Loucy (cell line): ENCODE results near the gene MT2A.

ENCODE experiments used
- H2AFZ ChIP-seq: fragments of 200-600 bp; sonication (generic); 2 replicates; pipeline ENCODE4 v1.6.0; 2016; ENCODE audit warnings: antibody characterized with exemption, mild to moderate bottlenecking, low read length, moderate library complexity
- H3F3A ChIP-seq: fragments of 200-600 bp; 2 replicates; pipeline ENCODE4 v1.6.0; 2016; ENCODE audit warnings: antibody characterized with exemption, low read depth, mild to moderate bottlenecking
- H3K27me3 ChIP-seq: fragments of 200-600 bp; sonication (generic); 2 replicates; pipeline ENCODE4 v1.6.1; 2014; ENCODE audit warnings: low read length, mild to moderate bottlenecking; ENCODE audit not compliant: insufficient read depth, poor library complexity, severe bottlenecking
- H3K36me3 ChIP-seq: fragments of 200-600 bp; sonication (generic); 2 replicates; pipeline ENCODE4 v1.6.1; 2016; ENCODE audit warnings: low read length; ENCODE audit not compliant: insufficient read depth
- H3K4me1 ChIP-seq: fragments of 200-600 bp; sonication (generic); 2 replicates; pipeline ENCODE4 v1.5.1; 2014; ENCODE audit warnings: low read length, mild to moderate bottlenecking; ENCODE audit not compliant: insufficient read depth, poor library complexity, severe bottlenecking
- H3K4me2 ChIP-seq: fragments of 200-600 bp; sonication (generic); 2 replicates; pipeline ENCODE4 v1.6.0; 2014; ENCODE audit warnings: antibody characterized with exemption, low read length, low read depth, mild to moderate bottlenecking; ENCODE audit not compliant: poor library complexity, severe bottlenecking
- H3K4me3 ChIP-seq: fragments of 200-600 bp; sonication (generic); 2 replicates; pipeline ENCODE4 v1.5.1; 2014; ENCODE audit warnings: low read length, mild to moderate bottlenecking, mixed read lengths; ENCODE audit not compliant: poor library complexity, severe bottlenecking
- H3K79me2 ChIP-seq: fragments of 200-600 bp; sonication (generic); 2 replicates; pipeline ENCODE4 v1.6.1; 2014; ENCODE audit warnings: low read length; ENCODE audit not compliant: insufficient read depth
- H3K9ac ChIP-seq: fragments of 200-600 bp; sonication (generic); 2 replicates; pipeline ENCODE4 v1.6.0; 2014; ENCODE audit warnings: mild to moderate bottlenecking, low read depth, low read length, moderate library complexity; ENCODE audit not compliant: poor library complexity, severe bottlenecking
- H3K9me2 ChIP-seq: fragments of 200-600 bp; sonication (generic); replicated peaks from 2 replicates; pipeline ENCODE4 v1.6.1; 2016; ENCODE audit warnings: low read depth, low read length, mixed read lengths
- H3K9me3 ChIP-seq: fragments of 200-600 bp; sonication (generic); 2 replicates; pipeline ENCODE4 v1.6.1; 2014; ENCODE audit warnings: mild to moderate bottlenecking, antibody characterized with exemption, low read length, low read depth; ENCODE audit not compliant: insufficient read depth
- H4K20me1 ChIP-seq: fragments of 200-600 bp; sonication (generic); 2 replicates; pipeline ENCODE4 v1.6.0; 2014; ENCODE audit warnings: antibody characterized with exemption, low read length, mild to moderate bottlenecking; ENCODE audit not compliant: insufficient read depth, poor library complexity, severe bottlenecking
- CTCF ChIP-seq: fragments of 200-600 bp; sonication (generic); conservative IDR thresholded peaks from 2 replicates; pipeline ENCODE4 v1.5.1; 2014; ENCODE audit warnings: mild to moderate bottlenecking, antibody characterized with exemption, low read length
- EZH2phosphoT487 ChIP-seq: fragments of 200-600 bp; IDR thresholded peaks from 2 replicates; pipeline ENCODE4 v1.6.1; 2018; ENCODE audit warnings: antibody characterized with exemption, mild to moderate bottlenecking, moderate library complexity, borderline replicate concordance

MT2A gene

GRCh38 chr16:56634715-56635440 is 26.5 kb downstream of the MT2A start:
- H3K4me2 ChIP-seq, result no peak overlapping the region
- no peaks in the 10 kb centered on the region for H4K20me1 ChIP-seq
- no peaks in the 10 kb centered on the region for H3K4me1 ChIP-seq
- TF ChIP-seq CTCF, result no peak
- TF ChIP-seq EZH2phosphoT487, result no peak
- H3F3A ChIP-seq, result no peaks in the 10 kb centered on the region
- H2AFZ ChIP-seq, result no peak overlapping the region
- no peak overlapping the region for H3K9ac ChIP-seq
- H3K36me3 ChIP-seq, result no peaks in the 10 kb centered on the region
- no peaks in the 10 kb centered on the region for H3K9me3 ChIP-seq
- no peaks in the 10 kb centered on the region for H3K9me2 ChIP-seq
- H3K4me3 ChIP-seq, result no peak overlapping the region
- H3K79me2 ChIP-seq, result no peaks in the 10 kb centered on the region
- no peaks in the 10 kb centered on the region for H3K27me3 ChIP-seq

GRCh38 chr16:56635441-56635967 is 27.1 kb downstream of the MT2A start:
- no peaks in the 10 kb centered on the region for H3K9me2 ChIP-seq
- H4K20me1 ChIP-seq, result no peaks in the 10 kb centered on the region
- H3F3A ChIP-seq, result no peaks in the 10 kb centered on the region
- no peaks in the 10 kb centered on the region for H3K9me3 ChIP-seq
- H3K4me3 ChIP-seq, result no peak overlapping the region
- no peak overlapping the region for H2AFZ ChIP-seq
- no peaks in the 10 kb centered on the region for H3K79me2 ChIP-seq
- no peaks in the 10 kb centered on the region for H3K27me3 ChIP-seq
- H3K4me2 ChIP-seq, result no peak overlapping the region
- no peak for TF ChIP-seq EZH2phosphoT487
- TF ChIP-seq CTCF, result no peak
- no peak overlapping the region for H3K9ac ChIP-seq
- no peaks in the 10 kb centered on the region for H3K36me3 ChIP-seq
- H3K4me1 ChIP-seq, result no peaks in the 10 kb centered on the region

- no peaks in the 10 kb centered on the region for H3K27me3 ChIP-seq
- no peak overlapping the region for H3K4me2 ChIP-seq
- no peaks in the 10 kb centered on the region for H3K9me2 ChIP-seq
- H3K9me3 ChIP-seq, result no peaks in the 10 kb centered on the region
- H3F3A ChIP-seq, result no peaks in the 10 kb centered on the region
- TF ChIP-seq CTCF (no peak), EZH2phosphoT487 (no peak)
- no peak overlapping the region for H2AFZ ChIP-seq
- H3K4me1 ChIP-seq, result no peaks in the 10 kb centered on the region
- H3K4me3 ChIP-seq, result no peak overlapping the region
- H3K9ac ChIP-seq, result no peak overlapping the region
- H4K20me1 ChIP-seq, result no peaks in the 10 kb centered on the region
- H3K79me2 ChIP-seq, result no peaks in the 10 kb centered on the region
- no peaks in the 10 kb centered on the region for H3K36me3 ChIP-seq
Measured at GRCh38 chr16:56636616-56637413, 28.4 kb downstream of the MT2A start.
